GM12878 (cell line): ENCODE data around the gene SGSH. TPM values are rescaled to one million over a fixed set of nuclear protein-coding genes. Genes with fewer than 3 reads are reported as not detected.

Experiments used
- ATAC-seq: fragments of 200-7000 bp; cut with Tn5 transposase; 3 replicates; pipeline ENCODE4 v1.9.1; 2020; ENCODE audit warnings: mild to moderate bottlenecking, moderate library complexity
- BruUV-seq: library from RNA; stranded (reverse); fragments of 400-500 nt; replicated peaks from 2 replicates; lab custom pipeline; 2021; lab: Mats Ljungman, UMichigan
- CTCF ChIA-PET: fragments of 300-600 bp; sonication (Branson Sonifier 250); formaldehyde crosslinking; extraction: SDS; loops from one replicate; lab custom pipeline; 2021; ENCODE audit warnings: inconsistent platforms; lab: Yijun Ruan, JAX
- POLR2A ChIA-PET: fragments of 350-600 bp; formaldehyde crosslinking; extraction: SDS; loops from one replicate; lab custom pipeline; 2021; ENCODE audit warnings: inconsistent platforms; lab: Charles Lee
- RAD21 ChIA-PET: fragments of 300-600 bp; sonication (Branson Sonifier 250); formaldehyde crosslinking; loops from one replicate; lab custom pipeline; 2023; ENCODE audit warnings: antibody characterized with exemption; ENCODE audit not compliant: unreplicated experiment; lab: Charles Lee
- SMC1A ChIA-PET: fragments of 300-600 bp; sonication (Branson Sonifier 250); formaldehyde crosslinking; loops from one replicate; lab custom pipeline; 2023; ENCODE audit not compliant: unreplicated experiment, uncharacterized antibody; lab: Charles Lee
- DNase-seq: peaks from one replicate; pipeline ENCODE4 v3.0.0-alpha.2; 2011; ENCODE audit warnings: low read depth, low spot score
- FAIRE-seq: peaks from 3 replicates; lab custom pipeline; 2011; peaks lifted over from hg19 to GRCh38; lab: Jason Lieb, UNC
- H2AFZ ChIP-seq: 2 replicates; pipeline ENCODE4 v1.6.0; 2011; ENCODE audit warnings: low read depth, low read length, control low read depth; ENCODE audit not compliant: control insufficient read depth
- H3K27ac ChIP-seq: 2 replicates; pipeline ENCODE4 v1.5.1; 2011; ENCODE audit warnings: control low read depth; ENCODE audit not compliant: control insufficient read depth, insufficient read depth
- H3K27me3 ChIP-seq, 2 experiments: replicated peaks in 1 of 2; 2 replicates each; pipeline versions ENCODE4 v1.6.0 to v1.6.1; 2011; ENCODE audit warnings: low read length in 1 of 2; ENCODE audit not compliant: control insufficient read depth in 2 of 2, insufficient read depth in 2 of 2
- H3K36me3 ChIP-seq, 2 experiments: 2 replicates each; pipeline ENCODE4 v1.5.1; 2011; ENCODE audit warnings: low read length in 1 of 2; ENCODE audit not compliant: control insufficient read depth in 2 of 2, insufficient read depth in 2 of 2
- H3K4me1 ChIP-seq: 2 replicates; pipeline ENCODE4 v1.6.1; 2011; ENCODE audit warnings: mild to moderate bottlenecking, low read length, moderate library complexity, mixed read lengths; ENCODE audit not compliant: control insufficient read depth, insufficient read depth
- H3K4me2 ChIP-seq: 2 replicates; pipeline ENCODE4 v1.6.0; 2011; ENCODE audit warnings: control low read depth; ENCODE audit not compliant: control insufficient read depth, insufficient read depth
- H3K4me3 ChIP-seq: fragments of 200-600 bp; sonication (generic); 2 replicates; pipeline ENCODE4 v1.5.1; 2016
- H3K79me2 ChIP-seq: 2 replicates; pipeline ENCODE4 v1.6.0; 2011; ENCODE audit warnings: low read length; ENCODE audit not compliant: control insufficient read depth, insufficient read depth
- H3K9ac ChIP-seq: 2 replicates; pipeline ENCODE4 v1.8.0; 2011; ENCODE audit warnings: low read length, control low read depth, mixed read lengths; ENCODE audit not compliant: control insufficient read depth, insufficient read depth
- H3K9me3 ChIP-seq: replicated peaks from 3 replicates; pipeline ENCODE4 v1.5.1; 2011; ENCODE audit warnings: mild to moderate bottlenecking, low read length; ENCODE audit not compliant: control insufficient read depth, insufficient read depth
- H4K20me1 ChIP-seq: 2 replicates; pipeline ENCODE4 v1.6.0; 2011; ENCODE audit not compliant: control insufficient read depth, insufficient read depth
- BCL11A ChIP-seq: IDR thresholded peaks from 2 replicates; pipeline ENCODE4 v1.6.1; 2011; ENCODE audit warnings: low read depth, low read length
- EGR1 ChIP-seq, 2 experiments: IDR thresholded peaks; 1 replicate in 1 of 2; 2 replicates in 1 of 2; pipeline ENCODE4 v1.6.1; 2011 to 2012; ENCODE audit warnings: low read depth in 2 of 2, low read length in 2 of 2, borderline replicate concordance in 1 of 2, mild to moderate bottlenecking in 1 of 2, moderate library complexity in 1 of 2
- FOXK2 ChIP-seq: fragments of 450-650 bp; IDR thresholded peaks from 2 replicates; pipeline ENCODE4 v1.6.1; 2017; ENCODE audit warnings: mild to moderate bottlenecking, moderate library complexity
- KDM1A ChIP-seq: fragments of 200-600 bp; sonication (generic); IDR thresholded peaks from 2 replicates; pipeline ENCODE4 v1.6.1; 2016; ENCODE audit warnings: borderline replicate concordance
- MEF2A ChIP-seq: IDR thresholded peaks from 2 replicates; pipeline ENCODE4 v1.6.1; 2011; ENCODE audit warnings: low read depth, mild to moderate bottlenecking, low read length, moderate library complexity; ENCODE audit not compliant: insufficient read depth
- MTA2 ChIP-seq: fragments of 450-650 bp; IDR thresholded peaks from 2 replicates; pipeline ENCODE4 v1.6.1; 2016; ENCODE audit warnings: low read depth, mild to moderate bottlenecking, moderate library complexity
- MYC ChIP-seq: IDR thresholded peaks from 2 replicates; pipeline ENCODE4 v1.6.1; 2011; ENCODE audit warnings: mild to moderate bottlenecking, low read length, moderate library complexity, inconsistent platforms; ENCODE audit not compliant: insufficient read depth, insufficient replicate concordance, insufficient read length, severe bottlenecking
- NR2C1 ChIP-seq: fragments of 450-650 bp; IDR thresholded peaks from 2 replicates; pipeline ENCODE4 v1.6.1; 2017; ENCODE audit warnings: antibody characterized with exemption, mild to moderate bottlenecking, moderate library complexity
- PAX8 ChIP-seq: fragments of 450-650 bp; IDR thresholded peaks from 2 replicates; pipeline ENCODE4 v1.6.1; 2017; ENCODE audit warnings: mild to moderate bottlenecking, moderate library complexity
- RBBP5 ChIP-seq: fragments of 200-600 bp; sonication (generic); conservative IDR thresholded peaks from 2 replicates; pipeline ENCODE4 v1.6.1; 2016
- SMAD5 ChIP-seq: IDR thresholded peaks from 2 replicates; pipeline ENCODE4 v1.6.1; 2016; ENCODE audit warnings: antibody characterized with exemption, low read depth
- SPI1 ChIP-seq: IDR thresholded peaks from 2 replicates; pipeline ENCODE4 v1.6.1; 2011; ENCODE audit warnings: low read depth, mild to moderate bottlenecking, low read length, moderate library complexity, borderline replicate concordance; ENCODE audit not compliant: insufficient read depth
- WRNIP1 ChIP-seq: IDR thresholded peaks from 2 replicates; pipeline ENCODE4 v1.6.1; 2011; ENCODE audit warnings: low read depth, low read length, improper control_type of control experiment, borderline replicate concordance
- WGBS: methylation state at CpG from one replicate; pipeline ENCODE4 v1.1.6; 2016; ENCODE audit warnings: low lambda C conversion rate; ENCODE audit not compliant: insufficient replicate concordance, insufficient coverage; ENCODE audit errors: missing lambda C conversion rate; 5-methylcytosine and 5-hydroxymethylcytosine counted together
- in situ Hi-C: fragments of 300-500 bp; cut with MboI; formaldehyde crosslinking; loops from 9 replicates; pipeline ENCODE4 v1.14.3; 2018; ENCODE audit warnings: mixed read lengths
- intact Hi-C: fragments of 100-400 bp; cut with micrococcal nuclease; formaldehyde crosslinking; loops from one replicate; pipeline ENCODE4 v1.14.2; 2022; ENCODE audit not compliant: unreplicated experiment
- polyA plus RNA-seq, 11 experiments: library from polyadenylated mRNA; depleted of rRNA in 4 of 11; unstranded in 6 of 11; stranded (reverse) in 5 of 11; fragments of >200 nt; fragmentation: Nextera tagmentation in 4 of 11; fragmentation: Illumina TruSeq in 1 of 11; extraction: Ambion mirVana in 4 of 11; extraction: Trizol in 1 of 11; gene quantifications; 1 replicate in 1 of 11; 2 replicates in 10 of 11; pipeline versions ENCODE4 v1.2.1 to v1.2.3, GENCODE V29; 2011 to 2016; ENCODE audit warnings: inconsistent platforms in 2 of 11, missing spikeins in 2 of 11, low read depth in 1 of 11
- total RNA-seq, 4 experiments: library from RNA; depleted of rRNA in 3 of 4; stranded (reverse); fragments of >200 nt in 3 of 4; fragmentation: Illumina TruSeq in 1 of 4; extraction: Trizol in 1 of 4; gene quantifications; 2 replicates each; pipeline versions ENCODE4 v1.2.1 to v1.2.3, GENCODE V29; 2013 to 2021
- TF ChIP-seq, protein P1 (sequence below): fragments of 450-650 bp; IDR thresholded peaks from 2 replicates; pipeline ENCODE4 v1.6.1; 2017; ENCODE audit warnings: antibody characterized with exemption, mild to moderate bottlenecking, moderate library complexity

Gene SGSH
- total and polyA plus RNA-seq, 10 of the 15 experiments (the other 5 are each of a cell fraction or from before 2014, with no cell fraction given), result 0.13 to 17.2 (median 6.0) TPM

DNA sequence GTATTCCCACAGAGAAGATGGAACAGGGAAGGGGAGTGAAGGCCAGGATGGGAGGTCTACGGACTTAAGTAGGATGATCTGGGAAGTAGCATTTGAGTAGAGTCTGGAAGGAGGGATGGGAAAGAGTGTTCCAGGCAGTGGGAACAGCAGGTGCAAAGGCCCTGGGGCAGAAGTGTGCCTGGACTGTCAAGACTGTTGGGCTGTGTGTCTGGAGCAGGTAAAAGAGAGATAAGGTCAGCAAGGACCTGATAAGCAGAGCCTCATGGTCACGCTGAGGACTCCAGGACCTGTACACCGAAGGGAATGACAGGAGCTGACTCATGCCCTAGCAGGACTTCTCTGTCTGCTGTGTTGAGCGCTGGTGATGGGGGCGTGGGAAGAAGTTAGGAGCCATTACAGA lies 51.0 kb downstream of the SGSH start (continued):
- TF ChIP-seq, protein P1, sequence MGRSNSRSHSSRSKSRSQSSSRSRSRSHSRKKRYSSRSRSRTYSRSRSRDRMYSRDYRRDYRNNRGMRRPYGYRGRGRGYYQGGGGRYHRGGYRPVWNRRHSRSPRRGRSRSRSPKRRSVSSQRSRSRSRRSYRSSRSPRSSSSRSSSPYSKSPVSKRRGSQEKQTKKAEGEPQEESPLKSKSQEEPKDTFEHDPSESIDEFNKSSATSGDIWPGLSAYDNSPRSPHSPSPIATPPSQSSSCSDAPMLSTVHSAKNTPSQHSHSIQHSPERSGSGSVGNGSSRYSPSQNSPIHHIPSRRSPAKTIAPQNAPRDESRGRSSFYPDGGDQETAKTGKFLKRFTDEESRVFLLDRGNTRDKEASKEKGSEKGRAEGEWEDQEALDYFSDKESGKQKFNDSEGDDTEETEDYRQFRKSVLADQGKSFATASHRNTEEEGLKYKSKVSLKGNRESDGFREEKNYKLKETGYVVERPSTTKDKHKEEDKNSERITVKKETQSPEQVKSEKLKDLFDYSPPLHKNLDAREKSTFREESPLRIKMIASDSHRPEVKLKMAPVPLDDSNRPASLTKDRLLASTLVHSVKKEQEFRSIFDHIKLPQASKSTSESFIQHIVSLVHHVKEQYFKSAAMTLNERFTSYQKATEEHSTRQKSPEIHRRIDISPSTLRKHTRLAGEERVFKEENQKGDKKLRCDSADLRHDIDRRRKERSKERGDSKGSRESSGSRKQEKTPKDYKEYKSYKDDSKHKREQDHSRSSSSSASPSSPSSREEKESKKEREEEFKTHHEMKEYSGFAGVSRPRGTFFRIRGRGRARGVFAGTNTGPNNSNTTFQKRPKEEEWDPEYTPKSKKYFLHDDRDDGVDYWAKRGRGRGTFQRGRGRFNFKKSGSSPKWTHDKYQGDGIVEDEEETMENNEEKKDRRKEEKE, result no peak
- TF ChIP-seq KDM1A, result no peak
- TF ChIP-seq MEF2A, result no peak
- no peak for TF ChIP-seq WRNIP1
- no peak for TF ChIP-seq PAX8
- no peak for TF ChIP-seq RBBP5
- no peak for TF ChIP-seq NR2C1
- TF ChIP-seq BCL11A, result no peak
- TF ChIP-seq MTA2, result no peak
- TF ChIP-seq FOXK2, result no peak
- TF ChIP-seq SMAD5, result no peak
- TF ChIP-seq, all 136 proteins: peak for 0

DNA sequence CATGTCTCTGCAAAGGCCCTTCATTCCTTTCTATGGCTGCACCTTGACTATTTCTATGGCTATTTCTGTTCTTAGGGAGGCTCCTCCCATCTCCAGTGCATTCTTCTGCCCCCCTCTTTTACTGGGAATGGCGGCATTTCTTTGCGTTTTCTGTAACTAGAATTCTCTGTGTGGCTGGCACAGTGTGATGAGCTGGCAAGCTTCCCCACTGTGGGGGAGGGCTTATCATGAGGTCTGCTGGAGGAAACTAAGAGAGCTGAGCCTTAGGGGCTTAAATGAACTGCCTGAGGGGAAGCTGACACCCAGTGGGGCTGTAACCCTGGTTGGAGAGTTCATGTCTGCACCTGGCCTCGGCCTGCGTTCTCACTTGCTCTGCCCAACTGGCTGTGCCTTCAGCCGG lies 51.8 kb downstream of the SGSH start:
- POLR2A ChIA-PET, result no interaction called here
- 41% methylated on average over 5 of the region's 5 CpGs for WGBS
- Histone ChIP-seq H3K79me2 (no peaks in the 10 kb centered on the region), H3K4me3 (no peak overlapping the region), H3K27me3 (no peaks in the 10 kb centered on the region), H4K20me1 (no peaks in the 10 kb centered on the region), H3K9ac (no peak overlapping the region), H3K4me2 (no peak overlapping the region), H2AFZ (no peak overlapping the region), H3K27ac (no peak overlapping the region), H3K9me3 (no peaks in the 10 kb centered on the region), H3K4me1 (no peaks in the 10 kb centered on the region)
- RAD21 ChIA-PET, result no interaction called here
- ATAC-seq (no peak), FAIRE-seq (no peak), DNase-seq (no peak)
- intact Hi-C loops (no loop called here), in situ Hi-C loops (no loop called here)
- BruUV-seq, result no TSS peak
- SMC1A ChIA-PET, result no interaction called here
- CTCF ChIA-PET, result no interaction called here
- TF ChIP-seq, protein P1, result no peak
- TF ChIP-seq EGR1 (IDR thresholded peaks at IDR 0.05; ENCODE audit: borderline replicate concordance in 1 of 2, low read depth in 2 of 2, low read length in 2 of 2) (no peak), MYC (no peak), SPI1 (no peak)
- TF ChIP-seq, all 136 proteins: peak for 0
- H3K36me3 ChIP-seq, result no peaks in the 10 kb centered on the region
